NCI-H524 treated with DMSO at 0.1 percent for 48 hours (cell line): Measurements from ENCODE around the gene RAPGEF2.

ENCODE experiments used
- DNase-seq: peaks from one replicate; lab custom pipeline; 2025; lab: John Stamatoyannopoulos, UW

Gene RAPGEF2

DNA sequence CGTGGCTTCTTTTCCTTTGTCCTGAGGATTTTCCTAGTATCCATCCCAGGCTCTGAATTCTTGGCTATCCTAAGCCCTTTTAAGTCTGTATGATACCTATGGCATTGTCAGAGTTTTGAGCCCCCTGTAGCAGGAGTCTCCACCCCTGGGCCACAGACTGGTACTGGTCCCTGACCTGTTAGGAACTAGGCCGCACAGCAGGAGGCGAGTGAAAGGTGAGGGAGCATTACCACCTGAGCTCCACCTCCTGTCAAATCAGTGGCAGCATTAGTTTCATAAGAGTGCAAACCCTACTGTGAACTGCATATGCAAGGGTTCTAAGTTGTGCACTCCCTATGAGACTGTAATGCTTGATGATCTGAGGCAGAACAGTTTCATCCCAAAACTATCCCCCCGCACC lies 216.1 kb downstream of the RAPGEF2 start:
- no peak for DNase-seq

DNA sequence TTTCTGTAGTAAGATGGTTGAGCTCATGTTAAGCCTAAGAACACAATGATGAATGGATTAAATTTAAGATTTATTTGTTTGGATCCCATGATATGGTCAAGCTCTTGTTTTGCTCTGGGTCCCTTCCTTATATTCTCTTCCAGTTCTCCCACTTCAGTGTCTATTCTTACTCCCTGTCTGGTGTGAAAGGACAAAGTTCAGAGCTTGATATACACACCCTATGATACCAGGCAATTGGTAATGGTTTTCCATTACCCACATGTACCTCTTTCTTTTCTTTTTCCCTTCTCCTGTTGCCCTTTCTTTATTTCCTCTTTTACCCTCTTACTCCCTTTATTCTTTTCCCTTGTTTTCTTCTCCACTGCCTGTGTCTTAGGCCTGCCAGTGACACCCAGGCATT lies 223.6 kb downstream of the RAPGEF2 start:
- DNase-seq = no peak

DNA sequence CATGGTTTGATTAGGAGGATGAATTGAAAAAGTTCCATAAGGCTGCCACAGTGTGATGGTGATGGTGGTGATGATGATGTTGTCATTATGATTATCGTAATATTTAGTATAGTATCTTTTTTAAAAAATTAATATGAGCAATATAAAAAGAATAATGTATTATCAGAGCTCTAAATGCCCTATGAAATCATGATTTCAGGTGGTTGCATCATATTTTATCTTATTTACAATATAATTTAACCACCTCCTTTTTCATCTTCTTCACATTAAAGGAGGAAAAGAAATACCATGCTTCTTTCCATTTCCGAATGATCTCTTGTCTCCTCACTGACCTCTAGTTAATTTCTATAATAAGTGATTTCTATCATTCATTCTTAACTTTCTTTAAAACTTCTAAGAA lies 225.9 kb downstream of the RAPGEF2 start:
- DNase-seq = no peak

DNA sequence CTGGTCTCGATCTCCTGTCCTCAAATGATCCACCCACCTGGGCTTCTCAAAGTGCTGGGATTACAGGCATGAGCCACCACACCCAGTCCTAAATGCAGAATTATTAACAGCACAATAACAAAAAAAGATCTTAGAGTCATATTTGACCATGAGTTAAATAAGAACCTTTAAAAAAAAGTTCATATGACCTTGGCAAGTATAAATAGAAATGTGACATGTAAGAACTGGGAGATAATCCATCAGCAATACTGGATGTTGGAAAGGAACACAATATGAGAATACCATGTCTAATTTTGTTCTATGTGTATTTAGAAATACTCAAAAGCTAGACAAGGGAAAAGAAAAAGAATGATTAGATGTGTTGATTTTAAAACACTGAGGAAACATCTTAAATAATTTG lies 231.6 kb downstream of the RAPGEF2 start:
- DNase-seq = no peak

DNA sequence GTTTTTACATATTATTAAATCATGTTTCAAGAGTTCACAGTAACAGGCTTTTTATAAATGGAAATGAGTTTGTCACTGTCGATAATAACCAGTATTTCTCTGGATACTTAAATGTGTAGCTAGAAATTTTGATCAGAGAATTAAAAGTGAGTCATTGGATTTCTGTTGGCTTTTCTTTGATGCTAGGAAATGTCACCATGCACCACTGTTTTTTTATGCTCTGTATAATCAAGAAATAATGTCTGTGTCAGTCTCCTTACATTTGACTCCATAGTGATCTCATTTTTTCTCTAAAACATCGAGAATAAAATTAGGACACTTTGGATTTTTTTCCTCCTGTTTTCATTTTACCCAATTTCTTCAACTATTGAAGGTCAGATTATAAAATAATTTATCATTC lies 234.2 kb downstream of the RAPGEF2 start:
- no peak for DNase-seq

DNA sequence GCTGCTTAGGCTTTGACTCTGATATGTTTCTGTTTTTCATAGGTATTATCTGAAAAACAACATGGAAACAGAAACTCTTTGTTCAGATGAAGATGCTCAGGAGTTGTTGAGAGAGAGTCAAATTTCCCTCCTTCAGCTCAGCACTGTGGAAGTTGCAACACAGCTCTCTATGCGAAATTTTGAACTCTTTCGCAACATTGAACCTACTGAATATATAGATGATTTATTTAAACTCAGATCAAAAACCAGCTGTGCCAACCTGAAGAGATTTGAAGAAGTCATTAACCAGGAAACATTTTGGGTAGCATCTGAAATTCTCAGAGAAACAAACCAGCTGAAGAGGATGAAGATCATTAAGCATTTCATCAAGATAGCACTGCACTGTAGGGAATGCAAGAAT lies 238.6 kb downstream of the RAPGEF2 start:
- DNase-seq = no peak

DNA sequence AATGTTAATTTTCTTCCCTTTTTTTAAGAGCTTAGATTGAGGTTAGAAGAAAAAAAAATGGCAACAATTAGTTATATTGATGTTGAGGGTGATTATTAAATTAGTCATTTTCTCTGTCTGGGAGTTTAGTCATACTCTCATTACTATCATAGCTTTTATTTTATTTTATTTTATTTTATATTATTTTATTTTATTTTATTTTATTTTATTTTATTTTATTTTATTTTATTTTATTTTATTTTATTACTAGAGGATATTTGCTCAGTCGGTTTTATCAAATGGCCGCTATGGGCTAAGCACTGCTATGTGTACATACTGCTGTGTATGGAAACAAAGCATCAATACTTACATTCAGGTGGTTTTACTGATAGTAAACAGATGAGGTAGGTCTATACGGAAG lies 239.5 kb downstream of the RAPGEF2 start:
- no peak for DNase-seq

DNA sequence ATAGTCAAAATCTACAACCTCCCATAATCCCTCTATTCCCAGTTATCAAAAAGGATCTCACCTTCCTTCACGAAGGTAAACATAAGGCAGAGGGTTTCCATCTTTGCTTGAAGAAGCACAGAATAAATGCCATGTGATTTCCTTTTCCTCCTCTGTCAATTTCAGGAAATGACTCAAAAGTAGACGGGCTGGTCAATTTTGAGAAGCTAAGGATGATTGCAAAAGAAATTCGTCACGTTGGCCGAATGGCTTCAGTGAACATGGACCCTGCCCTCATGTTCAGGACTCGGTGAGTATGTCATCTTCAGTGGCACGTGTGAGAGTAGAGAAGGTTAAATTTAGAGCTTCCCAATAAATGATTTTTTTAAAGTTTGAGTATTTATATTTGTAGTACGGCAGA lies 240.2 kb downstream of the RAPGEF2 start:
- DNase-seq = no peak

DNA sequence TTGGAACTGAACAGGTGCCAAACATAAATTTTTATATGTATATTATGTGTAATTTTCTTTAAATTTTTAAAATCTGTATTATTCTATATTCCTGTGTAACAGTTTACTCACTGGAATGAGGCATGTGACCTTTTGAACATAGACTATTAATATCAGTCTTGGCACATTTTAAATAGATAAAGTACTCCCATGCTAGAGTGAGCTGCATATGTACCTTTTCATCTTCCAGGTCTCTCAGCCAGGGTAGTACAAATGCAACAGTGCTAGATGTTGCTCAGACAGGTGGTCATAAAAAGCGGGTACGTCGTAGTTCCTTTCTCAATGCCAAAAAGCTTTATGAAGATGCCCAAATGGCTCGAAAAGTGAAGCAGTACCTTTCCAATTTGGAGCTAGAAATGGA lies 242.0 kb downstream of the RAPGEF2 start:
- DNase-seq = no peak

DNA sequence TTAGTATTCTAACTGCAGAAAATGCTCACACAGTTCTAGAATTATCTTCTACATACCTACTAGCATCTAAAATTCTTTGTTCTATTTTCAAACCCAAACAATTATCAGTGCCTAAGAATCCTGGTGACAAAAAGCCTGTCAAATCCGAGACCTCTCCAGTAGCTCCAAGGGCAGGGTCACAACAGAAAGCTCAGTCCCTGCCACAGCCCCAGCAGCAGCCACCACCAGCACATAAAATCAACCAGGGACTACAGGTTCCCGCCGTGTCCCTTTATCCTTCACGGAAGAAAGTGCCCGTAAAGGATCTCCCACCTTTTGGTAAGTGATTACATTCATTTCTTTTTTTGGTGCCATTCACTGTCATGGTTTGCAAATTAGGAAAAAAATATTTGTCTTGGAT lies 243.8 kb downstream of the RAPGEF2 start:
- no peak for DNase-seq

DNA sequence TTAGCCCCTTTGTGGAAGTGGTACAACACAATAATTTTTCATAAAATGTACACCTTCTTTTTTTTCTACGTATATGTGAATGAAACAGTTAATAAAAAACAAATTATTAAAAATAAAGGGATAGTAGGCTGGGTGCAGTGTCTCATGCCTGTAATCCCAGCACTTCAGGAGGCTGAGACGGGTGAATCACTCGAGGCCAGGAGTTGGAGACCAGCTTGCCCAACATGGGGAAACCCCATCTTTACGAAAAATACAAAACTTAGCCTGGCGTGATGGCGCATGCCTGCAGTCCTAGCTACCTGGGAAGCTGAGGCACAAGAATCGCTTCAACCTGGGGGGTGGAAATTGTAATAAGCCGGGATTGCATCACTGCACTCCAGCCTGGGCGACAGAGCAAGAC lies 244.9 kb downstream of the RAPGEF2 start:
- no peak for DNase-seq

DNA sequence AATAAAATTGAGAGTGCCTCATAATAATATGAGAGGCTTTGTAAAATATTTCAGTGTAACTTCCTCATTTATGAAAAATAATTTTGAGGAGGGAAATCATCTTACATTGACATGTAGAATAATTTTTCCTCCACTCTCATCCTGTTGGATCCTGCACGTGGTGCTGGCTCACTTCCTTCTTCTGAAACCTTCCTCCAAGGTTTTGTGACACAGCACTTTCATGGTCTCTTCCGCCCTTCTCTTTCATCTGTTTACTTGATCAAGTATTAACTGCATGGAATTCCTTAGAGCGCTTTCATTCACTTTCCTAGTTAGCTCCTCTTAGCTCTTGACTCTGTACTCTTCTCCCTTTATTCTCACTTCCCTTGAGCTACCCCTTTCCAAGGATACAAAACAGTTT lies 246.5 kb downstream of the RAPGEF2 start:
- no peak for DNase-seq

DNA sequence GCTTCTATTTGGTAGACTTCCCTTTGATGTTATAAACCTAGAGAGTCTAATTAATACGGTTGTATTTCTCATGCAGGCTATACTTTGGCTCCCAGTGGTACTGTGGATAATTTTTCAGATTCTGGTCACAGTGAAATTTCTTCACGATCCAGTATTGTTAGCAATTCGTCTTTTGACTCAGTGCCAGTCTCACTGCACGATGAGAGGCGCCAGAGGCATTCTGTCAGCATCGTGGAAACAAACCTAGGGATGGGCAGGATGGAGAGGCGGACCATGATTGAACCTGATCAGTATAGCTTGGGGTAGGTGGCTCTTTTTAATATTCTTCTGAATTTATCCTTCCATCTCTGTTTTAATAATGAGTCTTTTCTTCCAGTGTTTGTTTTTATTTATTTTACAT lies 249.7 kb downstream of the RAPGEF2 start:
- no peak for DNase-seq

DNA sequence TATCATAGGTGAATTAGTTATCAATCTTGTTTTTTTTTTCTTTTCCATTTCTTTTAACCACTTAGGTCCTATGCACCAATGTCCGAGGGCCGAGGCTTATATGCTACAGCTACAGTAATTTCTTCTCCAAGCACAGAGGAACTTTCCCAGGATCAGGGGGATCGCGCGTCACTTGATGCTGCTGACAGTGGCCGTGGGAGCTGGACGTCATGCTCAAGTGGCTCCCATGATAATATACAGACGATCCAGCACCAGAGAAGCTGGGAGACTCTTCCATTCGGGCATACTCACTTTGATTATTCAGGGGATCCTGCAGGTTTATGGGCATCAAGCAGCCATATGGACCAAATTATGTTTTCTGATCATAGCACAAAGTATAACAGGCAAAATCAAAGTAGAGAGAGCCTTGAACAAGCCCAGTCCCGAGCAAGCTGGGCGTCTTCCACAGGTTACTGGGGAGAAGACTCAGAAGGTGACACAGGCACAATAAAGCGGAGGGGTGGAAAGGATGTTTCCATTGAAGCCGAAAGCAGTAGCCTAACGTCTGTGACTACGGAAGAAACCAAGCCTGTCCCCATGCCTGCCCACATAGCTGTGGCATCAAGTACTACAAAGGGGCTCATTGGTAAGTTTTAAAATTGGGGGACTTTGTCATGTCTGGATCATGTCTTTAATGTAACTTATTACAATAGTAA lies 250.7 kb downstream of the RAPGEF2 start:
- DNase-seq = no peak

DNA sequence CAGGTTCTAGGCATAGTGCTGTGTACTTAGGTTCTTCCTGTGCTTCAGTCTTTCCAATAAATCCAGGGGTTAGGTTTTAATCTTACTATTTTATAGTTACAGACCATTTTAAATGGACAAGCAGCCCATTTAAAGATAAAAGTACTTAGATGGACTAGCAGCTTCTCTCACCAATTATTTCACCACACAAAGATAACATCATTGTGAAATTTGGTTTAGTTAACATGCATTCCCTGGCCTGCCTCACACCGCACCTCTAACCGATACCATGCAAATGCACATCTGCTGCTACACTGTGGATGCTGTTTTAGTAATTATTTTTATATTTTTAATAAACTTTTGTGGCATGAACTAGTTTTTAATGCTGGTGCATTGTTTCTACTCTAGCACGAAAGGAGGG lies 252.6 kb downstream of the RAPGEF2 start:
- DNase-seq = no peak

DNA sequence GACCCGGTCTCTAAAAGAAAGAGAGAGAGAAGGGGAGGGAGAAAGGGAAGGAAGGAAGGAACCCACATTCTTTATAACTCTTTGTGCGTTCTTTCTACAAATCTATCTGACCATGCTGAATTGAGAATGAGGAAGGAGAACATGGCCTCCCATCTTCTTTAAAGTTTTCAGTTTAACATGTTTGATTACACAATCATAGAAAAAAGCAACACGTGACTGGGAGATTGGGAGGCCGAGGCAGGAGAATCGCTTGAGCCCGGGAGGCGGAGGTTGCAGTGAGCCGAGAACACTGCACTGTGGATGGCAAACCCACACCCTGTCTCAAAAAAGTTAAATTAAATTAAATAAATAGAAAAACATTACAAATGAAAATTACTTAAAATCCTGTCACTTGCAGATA lies 254.5 kb downstream of the RAPGEF2 start:
- no peak for DNase-seq

DNA sequence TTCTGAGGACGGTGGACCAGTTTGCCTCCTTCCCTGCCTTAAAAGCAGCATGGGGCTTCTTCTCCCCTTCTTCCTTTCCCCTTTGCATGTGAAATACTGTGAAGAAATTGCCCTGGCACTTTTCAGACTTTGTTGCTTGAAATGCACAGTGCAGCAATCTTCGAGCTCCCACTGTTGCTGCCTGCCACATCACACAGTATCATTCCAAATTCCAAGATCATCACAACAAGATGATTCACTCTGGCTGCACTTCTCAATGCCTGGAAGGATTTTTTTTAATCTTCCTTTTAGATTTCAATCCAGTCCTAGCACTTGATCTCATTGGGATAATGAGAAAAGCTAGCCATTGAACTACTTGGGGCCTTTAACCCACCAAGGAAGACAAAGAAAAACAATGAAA lies 255.3 kb downstream of the RAPGEF2 start:
- no peak for DNase-seq

DNA sequence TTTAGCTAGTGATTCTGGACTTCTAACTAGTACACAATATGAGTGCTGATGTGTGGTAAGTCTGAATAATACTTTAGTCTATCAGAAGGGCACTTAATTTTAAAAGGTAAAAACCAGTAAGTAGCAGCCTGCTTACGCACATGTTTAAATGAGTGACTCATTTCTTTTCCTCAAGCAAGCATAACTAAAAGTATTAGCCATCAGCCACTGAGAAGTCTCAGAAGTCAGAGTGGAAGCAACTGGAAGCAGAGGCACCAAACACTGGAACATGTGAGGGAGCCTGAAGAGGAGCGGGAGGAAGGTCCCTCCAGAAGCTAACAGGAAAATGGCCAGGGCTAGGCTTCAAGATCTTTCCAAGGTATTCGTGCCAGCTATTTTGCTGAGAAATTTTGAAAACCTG lies 257.7 kb downstream of the RAPGEF2 start:
- DNase-seq = no peak

DNA sequence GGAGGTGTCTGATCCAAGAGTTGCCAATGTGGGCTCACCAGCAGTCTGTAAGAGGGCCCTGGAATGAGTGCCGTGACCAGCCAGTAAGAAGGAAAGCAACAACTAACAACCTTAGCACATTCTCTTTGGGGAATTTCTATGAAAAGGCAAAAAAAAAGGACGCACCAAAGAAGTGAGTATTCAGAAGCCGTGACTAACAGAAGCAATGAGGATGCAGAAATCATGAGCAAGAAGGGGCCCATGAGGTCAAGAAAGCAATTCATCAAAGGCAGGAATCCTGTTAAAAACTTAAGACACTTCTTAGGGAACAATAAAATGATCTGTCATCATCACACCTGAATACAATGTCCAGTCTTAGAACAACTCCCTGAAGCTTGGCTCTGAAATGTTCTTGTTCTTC lies 260.5 kb downstream of the RAPGEF2 start:
- no peak for DNase-seq

DNA sequence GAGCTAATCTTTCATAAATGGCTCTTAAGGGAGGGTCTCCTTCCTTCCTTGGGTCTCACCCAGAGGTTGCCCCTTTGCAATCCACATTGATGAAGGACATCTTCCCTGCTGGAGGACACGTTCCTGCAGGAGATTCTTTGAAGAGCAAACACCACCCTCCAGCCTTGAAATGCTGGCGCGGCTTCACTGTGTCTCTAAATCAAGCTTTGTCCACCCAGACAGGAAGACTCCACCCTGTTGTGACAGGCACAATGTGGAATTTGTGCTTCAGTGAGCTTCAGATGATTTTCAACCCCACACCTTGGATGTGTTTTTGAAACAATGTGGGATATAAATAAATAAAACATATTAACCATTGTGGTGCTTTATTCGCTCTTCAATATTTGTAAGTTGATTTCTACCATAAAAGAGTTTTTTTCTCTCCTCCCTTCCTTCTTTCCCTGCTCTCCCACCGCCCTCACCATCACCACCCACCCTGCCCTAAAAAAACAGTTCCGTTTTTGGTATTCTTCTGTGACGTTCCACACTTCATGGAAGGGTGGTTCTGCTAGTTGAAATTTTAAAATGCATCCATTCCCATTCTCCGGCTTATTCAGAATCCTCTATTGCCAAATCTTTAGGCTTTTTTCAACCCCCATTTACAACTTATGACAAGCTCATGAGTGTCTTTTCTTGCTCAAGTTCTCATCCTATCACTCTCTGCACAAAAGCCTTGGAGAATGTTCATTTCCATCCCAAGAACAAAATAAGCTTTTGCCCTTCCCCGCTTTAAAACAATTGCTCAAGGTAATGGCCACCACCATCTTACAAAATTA lies 264.3 kb downstream of the RAPGEF2 start:
- no peak for DNase-seq

DNA sequence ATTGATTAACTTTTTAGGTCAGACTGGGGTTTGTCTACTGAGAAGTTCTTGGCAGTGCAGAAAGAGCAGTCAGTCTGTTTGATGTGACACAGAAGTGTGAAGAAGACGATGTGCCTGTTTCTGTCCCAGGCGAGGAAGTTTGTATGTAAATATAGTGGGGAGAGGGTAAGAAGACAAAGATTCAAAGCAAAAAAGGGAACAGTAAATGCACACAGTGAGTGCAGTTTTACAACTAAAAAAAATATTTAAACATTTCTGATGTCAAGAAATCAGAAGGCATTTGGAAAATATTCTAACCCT lies 264.9 kb downstream of the RAPGEF2 start:
- no peak for DNase-seq

DNA sequence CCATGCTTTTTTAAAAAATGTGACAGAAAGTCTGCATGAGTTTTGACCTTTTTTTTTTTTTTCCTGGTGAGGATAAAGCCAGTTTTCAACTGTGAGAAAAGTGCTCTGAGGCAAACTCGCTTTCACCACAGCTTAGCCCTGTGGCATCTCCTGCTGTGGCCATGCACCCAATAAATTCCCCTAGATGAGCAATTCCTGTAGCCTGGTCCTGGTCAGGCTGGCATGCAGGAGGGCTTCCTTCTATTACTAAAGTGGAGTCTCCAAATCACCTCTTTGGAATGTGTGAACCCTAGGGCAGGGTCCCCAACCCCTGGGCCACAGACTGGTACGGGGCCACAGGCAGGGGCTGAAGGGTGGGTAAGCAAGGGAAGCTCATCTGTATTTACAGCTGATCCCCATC lies 265.4 kb downstream of the RAPGEF2 start:
- DNase-seq = no peak

DNA sequence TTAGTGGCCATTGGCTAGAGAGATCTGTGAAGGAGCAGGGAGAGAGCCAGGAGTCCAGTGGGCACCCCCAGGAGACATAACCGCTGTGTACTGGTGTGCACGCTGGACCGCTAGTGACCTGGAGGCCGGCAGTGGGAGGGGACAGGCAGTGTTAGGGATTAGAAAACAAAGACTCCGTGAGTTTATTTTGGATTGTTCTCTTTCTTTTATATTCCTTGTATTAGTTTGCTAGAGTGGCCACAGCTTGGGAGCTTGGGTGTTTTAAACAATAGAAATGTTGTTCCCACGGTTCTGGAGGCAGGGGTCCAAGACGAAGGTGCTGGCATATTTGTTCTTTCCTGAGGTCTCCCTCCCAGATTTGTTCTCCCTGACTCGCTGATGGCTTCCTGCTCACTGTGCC lies 266.4 kb downstream of the RAPGEF2 start:
- no peak for DNase-seq

DNA sequence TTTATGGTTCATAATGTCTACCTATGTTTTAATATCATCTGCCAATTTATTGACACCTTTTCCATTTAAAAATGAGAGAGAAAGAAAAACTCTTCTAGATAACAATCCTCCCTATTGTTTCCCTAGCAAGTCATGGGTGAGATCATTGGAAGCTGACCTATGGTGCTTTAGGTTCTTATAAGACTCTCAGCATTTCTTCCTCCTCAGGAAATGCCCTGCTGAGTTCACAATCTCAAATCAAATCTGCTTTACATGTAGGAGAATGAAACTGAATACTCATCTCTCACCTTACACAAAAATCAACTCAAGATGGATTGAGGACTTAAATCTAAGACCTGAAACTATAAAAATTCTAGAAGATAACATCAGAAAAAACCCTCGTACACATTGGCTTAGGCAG lies 267.4 kb downstream of the RAPGEF2 start:
- no peak for DNase-seq
